Thyroid gland (tissue), 4 donors: ENCODE measurements around the gene AMER2.

Experiments used
- POLR2A ChIP-seq, 2 donors: fragments of 450-650 bp; IDR thresholded peaks; one replicate each; pipeline ENCODE4 v1.6.1; 2017; ENCODE audit warnings: antibody characterized with exemption in 2 of 2, mild to moderate bottlenecking in 2 of 2, moderate library complexity in 1 of 2
- TF ChIP-seq, protein P1 (sequence below), 6 experiments: fragments of 200-600 bp in 3 of 6; fragments of 450-650 bp in 3 of 6; sonication (generic) in 3 of 6; IDR thresholded peaks; one replicate each; pipeline ENCODE4 v1.5.1; 2016 to 2019; ENCODE audit warnings: antibody characterized with exemption in 6 of 6, mild to moderate bottlenecking in 2 of 6, inconsistent platforms in 1 of 6, moderate library complexity in 1 of 6

DNA sequence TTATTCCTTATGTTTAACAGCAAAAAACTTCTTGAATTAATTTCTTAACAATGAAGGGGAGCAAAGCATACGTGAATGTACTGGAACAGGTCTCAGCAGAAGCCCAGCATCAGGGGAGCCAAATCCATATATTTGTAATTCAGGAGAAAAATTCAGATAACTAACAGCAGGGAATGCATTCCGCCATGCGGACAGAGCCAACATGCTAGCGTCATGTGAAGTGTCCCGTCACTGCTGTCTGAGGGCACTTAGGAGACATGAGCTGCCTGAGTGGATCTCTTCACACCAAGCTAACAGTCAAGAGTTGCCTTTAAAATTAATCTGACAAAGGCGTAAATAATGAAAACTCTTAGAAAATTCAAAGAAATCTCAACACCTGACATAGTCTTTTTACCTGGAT, 6.4 kb downstream of the AMER2 start:
- TF ChIP-seq, protein P1, sequence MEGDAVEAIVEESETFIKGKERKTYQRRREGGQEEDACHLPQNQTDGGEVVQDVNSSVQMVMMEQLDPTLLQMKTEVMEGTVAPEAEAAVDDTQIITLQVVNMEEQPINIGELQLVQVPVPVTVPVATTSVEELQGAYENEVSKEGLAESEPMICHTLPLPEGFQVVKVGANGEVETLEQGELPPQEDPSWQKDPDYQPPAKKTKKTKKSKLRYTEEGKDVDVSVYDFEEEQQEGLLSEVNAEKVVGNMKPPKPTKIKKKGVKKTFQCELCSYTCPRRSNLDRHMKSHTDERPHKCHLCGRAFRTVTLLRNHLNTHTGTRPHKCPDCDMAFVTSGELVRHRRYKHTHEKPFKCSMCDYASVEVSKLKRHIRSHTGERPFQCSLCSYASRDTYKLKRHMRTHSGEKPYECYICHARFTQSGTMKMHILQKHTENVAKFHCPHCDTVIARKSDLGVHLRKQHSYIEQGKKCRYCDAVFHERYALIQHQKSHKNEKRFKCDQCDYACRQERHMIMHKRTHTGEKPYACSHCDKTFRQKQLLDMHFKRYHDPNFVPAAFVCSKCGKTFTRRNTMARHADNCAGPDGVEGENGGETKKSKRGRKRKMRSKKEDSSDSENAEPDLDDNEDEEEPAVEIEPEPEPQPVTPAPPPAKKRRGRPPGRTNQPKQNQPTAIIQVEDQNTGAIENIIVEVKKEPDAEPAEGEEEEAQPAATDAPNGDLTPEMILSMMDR (IDR thresholded peaks at IDR 0.05), result no peak
- no peak for TF ChIP-seq POLR2A (IDR thresholded peaks at IDR 0.05)
